Measurements from ENCODE around the gene ASCL5. TPM values are rescaled to one million over a fixed set of nuclear protein-coding genes. Genes with fewer than 3 reads are reported as not detected.
"Not testable (repeated sequence)": the region's sequence is repeated elsewhere in the genome, so short reads cannot be mapped to it uniquely, and the experiment has no call there.

ASCL5 gene
- total RNA-seq, 2 experiments from 2014 or later = 0.49 to 0.50 TPM

- Mint-ChIP-seq H3K4me1 (ENCODE audit: low read depth) (peaks cover 19% of the 10 kb centered on the region), H3K27ac (no peak overlapping the region), H3K36me3 (ENCODE audit: low read depth) (no peaks in the 10 kb centered on the region), H3K9me3 (no peaks in the 10 kb centered on the region), H3K4me3 (no peak overlapping the region), H3K27me3 (peaks cover 8% of the 10 kb centered on the region)
- no peak overlapping the region for H3K27ac ChIP-seq (ENCODE audit: low read depth in 1 of 2, low read length in 2 of 2)
- ATAC-seq (ENCODE audit: poor library complexity) (no peak), DNase-seq (no peak)
- H3K36me3 ChIP-seq (ENCODE audit: insufficient read depth, low read length) = no peaks in the 10 kb centered on the region
- ChIA-PET POLR2A (no interaction called here), CTCF (no interaction called here)
- H3K27me3 ChIP-seq (ENCODE audit: control insufficient read depth in 1 of 2, insufficient read depth in 2 of 2, low read length in 2 of 2) = no peaks in the 10 kb centered on the region
- intact Hi-C loops (cut with DNase I, micrococcal nuclease) = no loop called here
- H3K4me1 ChIP-seq (ENCODE audit: insufficient read depth, low read length) = peaks cover 15% of the 10 kb centered on the region
- peaks cover 0 to 3% of the 10 kb centered on the region in 2 experiments for H3K9me3 ChIP-seq (ENCODE audit: control insufficient read depth in 1 of 2, insufficient read depth in 1 of 2, low read length in 2 of 2)
- H3K4me3 ChIP-seq (ENCODE audit: low read length) = no peak overlapping the region
- no peak for TF ChIP-seq CTCF (IDR thresholded peaks at IDR 0.05)
Measured at GRCh38 chr1:201167041-201167991, 40.3 kb upstream of the ASCL5 start.

GRCh38 chr1:201164645-201165044, 37.7 kb upstream of the ASCL5 start:
- H3K36me3 ChIP-seq (ENCODE audit: insufficient read depth, low read length) = no peaks in the 10 kb centered on the region
- no peaks in the 10 kb centered on the region for H3K27me3 ChIP-seq (ENCODE audit: control insufficient read depth in 1 of 2, insufficient read depth in 2 of 2, low read length in 2 of 2)
- H3K36me3 Mint-ChIP-seq (ENCODE audit: low read depth) = no peaks in the 10 kb centered on the region
- ChIA-PET POLR2A (no interaction called here), CTCF (no interaction called here)
- no peak overlapping the region for H3K27ac Mint-ChIP-seq
- intact Hi-C loops (cut with DNase I, micrococcal nuclease) = no loop called here
- H3K4me1 ChIP-seq (ENCODE audit: insufficient read depth, low read length) = no peaks in the 10 kb centered on the region
- peaks cover 8% of the 10 kb centered on the region for H3K27me3 Mint-ChIP-seq
- no peak overlapping the region for H3K4me3 Mint-ChIP-seq
- H3K4me1 Mint-ChIP-seq (ENCODE audit: low read depth) = no peaks in the 10 kb centered on the region
- no peak for DNase-seq
- no peak for ATAC-seq (ENCODE audit: poor library complexity)
- H3K27ac ChIP-seq (ENCODE audit: low read depth in 1 of 2, low read length in 2 of 2) = no peak overlapping the region
- H3K9me3 Mint-ChIP-seq = no peaks in the 10 kb centered on the region
- no peak for TF ChIP-seq CTCF (IDR thresholded peaks at IDR 0.05)
- H3K9me3 ChIP-seq (ENCODE audit: control insufficient read depth in 1 of 2, insufficient read depth in 1 of 2, low read length in 2 of 2) = peaks cover 0 to 3% of the 10 kb centered on the region in 2 experiments
- H3K4me3 ChIP-seq (ENCODE audit: low read length) = no peak overlapping the region

GRCh38 chr1:201163707-201164106, 36.7 kb upstream of the ASCL5 start:
- H3K9me3 Mint-ChIP-seq = no peaks in the 10 kb centered on the region
- TF ChIP-seq CTCF (IDR thresholded peaks at IDR 0.05) = no peak
- ChIA-PET POLR2A (no interaction called here), CTCF (interaction anchor here (0.6 kb wide), 1 partner anchor 12 kb away, joined by 3 read pairs; no protein-coding TSS in a partner anchor)
- Histone ChIP-seq H3K4me1 (ENCODE audit: insufficient read depth, low read length) (no peaks in the 10 kb centered on the region), H3K27me3 (ENCODE audit: control insufficient read depth in 1 of 2, insufficient read depth in 2 of 2, low read length in 2 of 2) (no peaks in the 10 kb centered on the region), H3K9me3 (ENCODE audit: control insufficient read depth in 1 of 2, insufficient read depth in 1 of 2, low read length in 2 of 2) (peaks cover 0 to 3% of the 10 kb centered on the region in 2 experiments), H3K4me3 (ENCODE audit: low read length) (no peak overlapping the region), H3K27ac (ENCODE audit: low read depth in 1 of 2, low read length in 2 of 2) (no peak overlapping the region), H3K36me3 (ENCODE audit: insufficient read depth, low read length) (no peaks in the 10 kb centered on the region)
- ATAC-seq (ENCODE audit: poor library complexity) = no peak
- no peak overlapping the region for H3K4me3 Mint-ChIP-seq
- no peaks in the 10 kb centered on the region for H3K4me1 Mint-ChIP-seq (ENCODE audit: low read depth)
- DNase-seq = no peak
- H3K27me3 Mint-ChIP-seq = peaks cover 9% of the 10 kb centered on the region
- H3K36me3 Mint-ChIP-seq (ENCODE audit: low read depth) = no peaks in the 10 kb centered on the region
- H3K27ac Mint-ChIP-seq = no peak overlapping the region
- intact Hi-C loops (cut with DNase I, micrococcal nuclease) = no loop called here

- CTCF ChIA-PET = interaction anchor here (0.6 kb wide), 1 partner anchor 13 kb away, joined by 3 read pairs; no protein-coding TSS in a partner anchor
- H3K36me3 ChIP-seq (ENCODE audit: insufficient read depth, low read length); H3K9me3 Mint-ChIP-seq; DNase-seq; H3K4me1 ChIP-seq (ENCODE audit: insufficient read depth, low read length); H3K27me3 ChIP-seq (ENCODE audit: control insufficient read depth in 1 of 2, insufficient read depth in 2 of 2, low read length in 2 of 2); H3K36me3 Mint-ChIP-seq (ENCODE audit: low read depth); H3K4me1 Mint-ChIP-seq (ENCODE audit: low read depth); H3K27ac ChIP-seq (ENCODE audit: low read depth in 1 of 2, low read length in 2 of 2); intact Hi-C loops (cut with DNase I, micrococcal nuclease); H3K4me3 ChIP-seq (ENCODE audit: low read length); H3K9me3 ChIP-seq (ENCODE audit: control insufficient read depth in 1 of 2, insufficient read depth in 1 of 2, low read length in 2 of 2); ATAC-seq (ENCODE audit: poor library complexity); POLR2A ChIA-PET; H3K4me3 Mint-ChIP-seq; H3K27ac Mint-ChIP-seq: not testable (repeated sequence)
- H3K27me3 Mint-ChIP-seq = peaks cover 12% of the 10 kb centered on the region
Measured at GRCh38 chr1:201163036-201163435, 36.1 kb upstream of the ASCL5 start.

Data from CD4-positive, alpha-beta T cell (primary cell).